CD4-positive, alpha-beta T cell treated with Interleukin-1 beta for 1 hour (primary cell): ENCODE measurements around the gene TMPRSS9.
A peak's percentile ranks its signal among the peaks of the same experiment; 100 is the strongest.

Experiments used
- DNase-seq, 2 donors: peaks; one replicate each; pipeline ENCODE4 v3.0.0-alpha.2; 2020 to 2022

TMPRSS9 gene

DNA sequence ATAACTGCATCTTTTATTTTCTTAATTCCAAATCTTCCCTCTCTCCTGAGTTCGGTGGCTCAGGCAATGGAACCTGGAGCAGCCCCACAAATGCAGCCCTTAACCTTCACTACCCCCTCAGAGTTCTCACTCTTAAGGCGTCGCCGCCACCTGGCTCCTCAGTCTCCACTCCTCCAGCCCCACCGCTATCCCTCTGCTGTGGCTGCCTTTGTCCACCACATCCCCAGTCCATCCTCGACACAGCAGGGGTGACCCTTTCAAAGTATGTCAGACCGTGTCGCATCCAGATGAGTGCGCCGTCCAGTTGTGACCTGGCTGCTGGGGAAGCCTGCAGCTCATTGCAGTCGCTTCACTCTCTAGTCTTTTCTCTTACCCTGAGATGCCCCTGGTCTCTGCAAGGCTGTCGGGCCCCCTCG lies 30.6 kb upstream of the TMPRSS9 start:
- no peak for DNase-seq

DNA sequence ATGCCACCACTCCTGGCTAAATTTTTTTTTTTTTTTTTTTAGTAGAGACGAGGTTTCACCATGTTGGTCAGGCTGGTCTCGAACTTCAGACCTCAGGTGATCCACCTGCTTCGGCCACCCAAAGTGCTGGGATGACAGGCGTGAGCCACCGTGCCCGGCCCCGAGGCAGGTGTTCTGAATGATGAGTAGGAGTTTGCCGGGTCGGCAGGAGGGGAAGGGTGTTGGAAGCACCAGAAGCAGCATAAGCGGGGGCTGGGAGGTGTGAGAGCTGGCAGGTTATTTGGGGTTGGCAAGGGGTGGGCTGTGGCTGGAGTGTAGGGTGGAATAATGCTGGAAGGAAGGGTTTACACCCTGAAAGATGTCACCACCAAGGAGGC lies 29.8 kb upstream of the TMPRSS9 start:
- DNase-seq, result no peak

DNA sequence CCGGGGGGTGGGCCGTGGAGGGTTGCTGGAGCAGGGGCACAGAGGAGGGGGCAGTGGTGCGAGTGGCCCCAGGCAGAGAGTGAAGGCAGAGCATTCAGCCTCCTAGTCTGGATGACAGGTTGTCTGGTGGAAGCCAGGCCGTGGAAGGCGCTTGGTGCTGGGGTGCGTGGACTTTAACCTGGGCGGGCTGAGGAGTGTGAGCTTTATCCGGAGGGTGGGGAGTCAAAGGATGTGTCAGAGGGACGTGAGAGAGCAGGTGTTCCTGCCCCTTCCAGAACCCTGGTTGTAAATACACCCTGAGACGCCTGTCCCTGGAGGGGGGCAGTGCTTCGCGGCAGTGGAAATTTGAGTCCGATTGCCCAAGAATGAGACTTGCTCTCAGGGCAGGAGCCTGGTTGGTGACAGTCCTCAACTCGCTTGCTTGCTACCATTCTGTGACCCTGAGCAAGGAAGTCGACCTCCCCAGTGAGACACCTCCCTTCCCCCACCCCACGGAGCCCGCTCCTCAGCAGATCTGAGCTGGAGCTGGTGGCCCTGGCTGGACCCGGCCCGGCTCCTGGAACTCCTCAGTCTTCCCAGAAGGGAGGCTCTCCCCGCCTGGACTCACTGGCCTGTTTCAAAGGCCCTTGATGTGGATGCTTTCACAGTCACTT lies 29.3 kb upstream of the TMPRSS9 start:
- no peak for DNase-seq

DNA sequence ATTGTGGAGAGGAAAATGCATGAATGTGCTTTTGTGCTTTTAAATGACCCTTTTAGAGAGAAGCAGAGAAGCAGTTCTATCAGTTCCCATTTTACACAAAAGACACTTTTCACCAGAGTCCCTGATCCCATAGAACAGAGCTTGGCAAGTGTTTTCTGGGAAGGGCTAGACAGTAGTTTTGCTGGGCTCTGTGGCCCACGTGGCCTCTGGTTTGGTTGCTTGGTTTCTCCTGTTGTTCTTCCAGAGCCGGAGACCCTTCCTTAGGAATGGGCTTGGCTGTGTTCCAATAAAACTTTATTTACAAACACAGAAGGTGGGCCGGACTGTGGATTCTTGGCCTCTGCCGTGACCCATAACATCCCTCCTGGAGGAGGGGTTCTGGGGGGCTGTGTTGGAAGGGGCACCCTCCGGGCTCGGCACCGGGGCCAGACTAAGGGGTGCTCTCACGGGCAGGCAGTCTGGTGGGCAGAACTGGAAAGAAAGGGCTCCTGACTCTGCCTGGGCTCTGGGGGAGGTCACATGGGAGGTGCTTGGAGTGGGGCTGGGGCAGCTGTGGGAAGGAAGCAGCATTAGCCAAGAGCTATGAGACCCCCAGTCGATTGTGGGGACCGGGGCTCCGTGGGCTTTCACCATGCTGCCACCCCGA lies 28.3 kb upstream of the TMPRSS9 start:
- no peak for DNase-seq

DNA sequence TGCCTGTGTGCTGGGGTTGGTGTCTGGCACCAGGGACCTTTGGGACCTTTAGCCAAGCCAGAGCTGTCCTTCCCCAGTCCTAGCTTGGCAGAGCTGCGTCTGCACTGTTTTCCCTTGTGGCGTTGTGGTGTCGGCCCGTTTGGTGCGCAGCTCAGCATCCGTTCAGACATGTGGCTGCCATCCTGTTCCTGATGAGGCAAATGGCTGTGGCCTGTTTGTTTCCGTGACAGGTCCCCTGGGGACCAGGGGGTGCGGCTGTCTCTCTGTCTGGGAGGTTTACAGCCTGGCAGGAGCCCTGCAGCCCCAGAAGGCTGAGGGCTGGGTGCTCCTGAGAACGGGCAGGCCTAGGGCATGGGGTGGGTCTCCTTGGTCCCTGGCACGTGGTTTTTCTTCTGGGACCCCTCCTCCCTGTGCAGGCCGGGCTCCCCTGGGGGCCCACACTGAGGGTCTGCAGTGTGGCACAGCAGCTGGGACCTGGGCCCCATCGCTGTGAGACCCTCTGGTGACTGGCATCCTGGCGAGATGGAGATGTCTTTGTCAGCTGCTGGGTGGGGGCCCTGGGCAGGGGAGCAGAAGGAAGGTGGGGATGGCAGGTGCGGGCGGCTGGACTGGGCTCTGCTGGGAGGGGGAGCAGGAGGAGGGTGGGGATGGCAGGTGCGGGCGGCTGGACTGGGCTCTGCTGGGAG lies 27.6 kb upstream of the TMPRSS9 start:
- peak; percentile 39 to 84 for DNase-seq

DNA sequence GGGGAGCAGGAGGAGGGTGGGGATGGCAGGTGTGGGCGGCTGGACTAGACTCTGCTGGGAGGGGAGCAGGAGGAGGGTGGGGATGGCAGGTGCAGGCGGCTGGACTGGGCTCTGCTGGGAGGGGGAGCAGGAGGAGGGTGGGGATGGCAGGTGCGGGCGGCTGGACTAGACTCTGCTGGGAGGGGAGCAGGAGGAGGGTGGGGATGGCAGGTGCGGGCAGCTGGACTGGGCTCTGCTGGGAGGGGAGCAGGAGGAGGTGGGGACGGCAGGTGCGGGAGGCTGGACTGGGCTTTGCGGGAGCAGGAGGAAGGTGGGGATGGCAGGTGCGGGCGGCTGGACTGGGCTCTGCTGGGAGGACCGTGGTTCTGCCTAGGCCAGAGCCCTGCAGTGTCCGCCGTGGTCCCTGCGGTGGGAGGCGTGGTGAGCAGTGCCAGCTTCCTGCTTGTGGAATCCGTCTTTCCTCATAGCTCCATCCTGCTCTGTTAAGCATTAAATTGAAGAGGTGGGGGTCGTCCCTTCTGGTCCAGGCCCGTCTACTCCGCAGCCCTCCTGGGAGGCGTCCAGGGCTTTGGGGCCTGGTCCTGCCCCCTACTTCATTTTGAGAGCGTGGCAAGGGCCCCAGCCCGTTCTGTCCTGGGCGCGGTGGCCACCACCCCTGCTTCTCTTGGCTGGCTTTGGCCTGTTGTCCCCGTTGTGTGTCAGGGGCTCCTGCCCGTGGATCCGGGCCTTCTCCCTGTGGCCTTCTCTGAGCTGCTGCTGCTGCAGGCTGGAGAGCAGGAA lies 26.8 kb upstream of the TMPRSS9 start:
- no peak for DNase-seq

DNA sequence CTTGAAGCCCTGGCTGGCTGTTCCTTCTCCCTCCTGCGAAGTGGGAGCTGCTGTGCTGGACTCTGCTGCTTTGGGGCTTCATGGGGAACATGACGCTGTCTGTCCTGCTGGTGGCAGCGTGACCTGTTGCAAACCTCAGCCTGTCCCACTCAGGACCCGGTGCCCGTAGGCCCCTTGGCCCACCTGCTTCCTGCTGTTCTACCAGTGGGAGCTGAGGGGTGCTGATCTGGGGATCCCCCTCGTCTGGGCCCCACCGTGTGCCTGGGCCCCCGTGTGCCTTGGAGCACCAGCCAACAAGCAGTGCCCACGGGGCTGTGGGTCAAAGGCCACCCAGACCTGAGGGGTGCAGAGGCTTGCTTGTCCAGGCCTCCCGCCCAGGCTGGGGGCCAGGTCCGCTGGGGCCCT lies 26.3 kb upstream of the TMPRSS9 start:
- no peak for DNase-seq

DNA sequence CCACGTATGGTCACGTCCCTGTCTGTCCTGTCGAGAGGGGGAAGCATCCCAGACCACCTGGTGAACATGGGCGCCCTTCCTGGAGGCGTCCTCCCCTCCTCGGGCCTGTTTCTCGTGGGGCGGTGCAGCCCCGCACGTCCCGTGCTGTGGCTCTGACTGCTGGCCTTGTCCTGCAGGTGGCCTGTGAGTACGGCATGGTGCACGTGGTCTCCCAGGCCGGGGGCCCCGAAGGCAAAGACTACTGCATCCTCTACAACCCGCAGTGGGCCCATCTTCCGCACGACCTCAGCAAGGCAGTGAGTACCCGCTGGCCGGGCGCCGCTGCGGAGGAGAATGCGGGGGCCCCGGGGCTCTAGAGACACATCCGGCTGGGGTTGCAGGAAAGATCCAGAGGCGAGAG lies 25.6 kb upstream of the TMPRSS9 start:
- DNase-seq, result no peak

DNA sequence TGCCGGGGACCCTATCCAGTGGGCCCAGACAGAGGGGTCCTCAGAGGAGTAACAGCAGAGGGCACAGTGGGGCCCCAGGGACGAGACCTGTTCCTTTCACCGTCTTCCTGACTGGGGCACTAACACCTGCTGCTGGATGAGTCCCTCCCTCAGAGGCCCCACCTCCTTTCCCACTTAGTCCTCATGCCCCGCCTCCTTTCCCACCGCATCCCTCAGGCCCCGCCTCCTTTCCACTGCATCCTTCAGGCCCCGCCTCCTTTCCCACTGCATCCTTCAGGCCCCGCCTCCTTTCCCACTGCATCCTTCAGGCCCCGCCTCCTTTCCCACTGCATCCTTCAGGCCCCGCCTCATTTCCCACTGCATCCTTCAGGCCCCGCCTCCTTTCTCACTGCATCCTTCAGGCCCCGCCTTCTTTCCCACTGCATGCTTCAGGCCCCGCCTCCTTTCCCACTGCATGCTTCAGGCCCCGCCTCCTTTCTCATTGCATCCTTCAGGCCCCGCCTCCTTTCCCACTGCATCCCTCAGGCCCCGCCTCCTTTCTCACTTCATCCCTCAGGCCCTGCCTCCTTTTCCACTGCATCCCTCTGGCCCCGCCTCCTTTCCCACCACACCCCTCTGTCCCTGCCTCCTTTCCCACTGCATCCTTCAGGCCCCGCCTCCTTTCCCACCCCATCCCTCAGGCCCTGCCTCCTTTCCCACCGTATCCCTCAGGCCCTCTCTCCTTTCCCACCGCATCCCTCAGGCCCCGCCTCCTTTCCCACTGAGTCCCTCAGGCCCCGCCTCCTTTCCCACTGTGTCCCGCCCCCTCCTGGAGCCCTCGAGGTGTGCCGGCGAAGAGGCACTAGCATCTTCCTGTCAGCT lies 24.8 kb upstream of the TMPRSS9 start:
- DNase-seq, result no peak

DNA sequence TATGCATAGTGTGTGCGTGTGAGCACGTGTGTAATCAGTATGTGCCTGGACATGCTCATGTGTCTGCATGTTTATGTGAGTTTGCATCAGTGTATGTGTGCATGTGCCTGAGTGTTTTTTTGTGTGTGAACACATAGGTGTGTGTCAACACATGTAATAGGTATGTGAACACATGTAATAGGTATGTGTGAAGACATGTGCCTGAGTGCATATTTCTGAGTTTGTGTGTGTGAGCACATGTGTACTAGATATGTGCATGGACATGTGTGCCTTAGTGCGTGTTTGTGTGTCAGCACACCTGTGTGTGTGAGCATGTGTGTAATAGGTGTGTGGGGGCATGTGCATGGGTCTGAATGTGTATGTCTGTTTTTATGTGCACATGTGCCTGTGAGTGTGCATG lies 24.2 kb upstream of the TMPRSS9 start:
- no peak for DNase-seq

DNA sequence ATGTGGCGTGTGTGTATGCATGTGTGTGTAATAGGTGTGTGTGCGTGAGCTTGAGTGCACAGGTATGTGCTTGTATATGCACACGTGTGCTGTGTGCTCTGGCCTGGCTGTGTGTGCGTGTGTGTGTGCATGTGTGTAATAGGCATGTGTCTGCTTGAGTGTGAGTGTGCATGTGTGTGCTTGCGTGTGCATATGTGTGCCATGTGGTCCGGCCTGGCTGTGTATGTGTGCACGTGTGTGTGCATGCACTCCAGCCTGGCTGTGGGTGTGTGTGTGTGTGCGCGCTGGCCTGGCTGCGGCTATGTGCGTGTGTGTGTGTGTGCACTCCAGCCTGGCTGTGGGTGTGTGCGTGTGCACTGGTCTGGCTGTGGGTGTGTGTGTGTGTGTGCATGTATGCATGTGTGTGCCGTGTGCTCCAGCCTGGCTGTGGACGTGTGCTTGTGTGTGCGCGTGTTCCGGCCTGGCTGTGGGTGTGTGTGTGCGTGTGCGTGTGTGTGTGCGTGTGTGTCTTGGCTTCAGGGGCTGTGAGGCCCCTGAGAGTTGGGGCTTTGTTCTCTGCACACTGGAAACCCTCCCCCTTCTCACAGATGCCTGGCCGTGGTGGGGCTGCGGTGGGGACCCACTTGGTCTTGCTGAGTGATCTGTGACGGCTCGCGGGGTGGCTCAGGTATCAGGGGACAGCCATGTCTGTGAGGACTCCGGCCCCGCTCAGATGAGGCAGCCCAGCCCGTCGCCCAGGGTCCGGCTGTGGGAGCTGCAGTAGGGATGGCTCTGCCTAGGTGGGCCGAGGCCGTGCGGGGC lies 23.3 kb upstream of the TMPRSS9 start:
- DNase-seq, result no peak

DNA sequence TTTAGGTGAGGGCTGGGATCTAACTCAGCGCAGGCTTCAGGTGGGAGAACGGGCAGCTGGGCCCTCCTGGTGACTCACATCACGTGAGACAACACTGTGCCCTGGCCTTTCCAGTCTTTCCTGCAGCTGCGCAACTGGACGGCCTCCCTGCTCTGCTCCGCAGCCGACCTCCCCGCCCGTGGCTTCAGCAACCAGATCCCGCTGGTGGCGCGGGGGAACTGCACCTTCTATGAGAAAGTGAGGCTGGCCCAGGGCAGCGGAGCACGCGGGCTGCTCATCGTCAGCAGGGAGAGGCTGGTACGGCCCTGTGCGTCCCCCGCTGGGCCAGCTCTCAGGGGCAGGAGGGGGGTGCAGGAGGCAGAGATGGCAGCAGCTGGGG lies 22.7 kb upstream of the TMPRSS9 start:
- DNase-seq, result no peak

DNA sequence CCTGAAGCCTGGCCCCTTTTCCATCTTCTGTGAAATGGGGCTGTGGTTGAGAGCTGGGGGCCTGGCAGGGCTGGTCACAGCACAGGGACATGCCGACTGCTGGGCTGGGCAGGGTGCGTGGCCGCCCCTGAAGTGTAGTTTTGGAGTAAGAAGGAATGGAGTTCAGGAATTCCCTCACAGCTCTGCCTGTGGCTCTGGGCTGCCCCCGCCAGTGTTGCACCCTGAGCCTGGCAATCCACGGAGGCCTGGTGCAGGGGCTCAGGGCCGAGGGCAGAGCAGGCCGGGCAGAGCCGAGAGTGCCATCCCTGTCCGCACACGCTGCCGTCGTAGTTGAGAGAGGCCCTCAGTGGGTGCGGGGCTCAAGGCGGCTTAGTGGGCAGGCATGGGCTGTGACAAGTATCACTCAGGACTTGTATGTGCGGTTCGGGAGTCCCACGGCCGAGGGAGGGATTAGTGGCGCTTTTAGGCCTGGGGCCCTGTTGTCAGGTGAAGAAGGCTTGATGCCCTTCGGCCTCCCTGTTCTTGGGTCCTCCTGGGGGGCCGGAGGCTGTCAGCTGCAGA lies 21.9 kb upstream of the TMPRSS9 start:
- DNase-seq, result no peak

DNA sequence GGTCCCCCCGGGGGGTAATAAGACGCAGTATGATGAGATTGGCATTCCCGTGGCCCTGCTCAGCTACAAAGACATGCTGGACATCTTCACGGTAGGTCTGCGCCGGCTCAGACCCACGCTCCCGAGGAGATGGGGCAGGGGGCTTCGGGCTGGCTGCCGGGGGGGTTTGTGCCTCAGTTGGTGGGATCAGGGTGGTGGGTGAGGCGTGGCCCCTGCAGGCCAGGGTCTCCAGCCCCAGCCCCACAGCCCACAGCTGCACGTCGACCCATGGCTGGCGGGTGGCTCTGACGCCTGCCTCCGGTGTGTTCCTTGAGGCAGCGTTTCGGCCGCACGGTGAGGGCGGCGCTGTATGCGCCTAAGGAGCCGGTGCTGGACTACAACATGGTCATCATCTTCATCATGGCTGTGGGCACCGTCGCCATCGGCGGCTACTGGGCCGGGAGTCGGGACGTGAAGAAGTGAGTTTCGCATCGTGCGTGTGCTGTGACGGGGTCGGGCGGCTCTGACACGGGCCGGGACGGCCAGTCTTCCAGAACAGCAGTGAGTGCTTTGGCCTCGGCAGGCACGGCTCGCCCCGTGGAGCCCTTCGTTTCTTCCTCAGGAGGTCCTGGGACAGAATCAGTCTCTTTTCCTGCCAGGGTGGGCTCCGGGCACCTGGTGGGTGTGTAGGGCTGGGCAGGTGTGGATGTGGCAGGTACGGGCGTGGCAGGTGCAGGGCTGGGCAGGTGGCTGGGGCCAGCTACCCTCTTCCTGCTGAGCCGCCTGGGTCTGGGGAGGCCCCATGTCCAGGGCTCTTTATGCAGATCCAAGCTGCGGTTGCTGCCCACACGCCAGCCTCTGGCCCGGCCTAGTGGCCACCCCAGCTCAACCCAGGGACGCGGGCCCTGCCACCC lies 21.1 kb upstream of the TMPRSS9 start:
- DNase-seq, result no peak

DNA sequence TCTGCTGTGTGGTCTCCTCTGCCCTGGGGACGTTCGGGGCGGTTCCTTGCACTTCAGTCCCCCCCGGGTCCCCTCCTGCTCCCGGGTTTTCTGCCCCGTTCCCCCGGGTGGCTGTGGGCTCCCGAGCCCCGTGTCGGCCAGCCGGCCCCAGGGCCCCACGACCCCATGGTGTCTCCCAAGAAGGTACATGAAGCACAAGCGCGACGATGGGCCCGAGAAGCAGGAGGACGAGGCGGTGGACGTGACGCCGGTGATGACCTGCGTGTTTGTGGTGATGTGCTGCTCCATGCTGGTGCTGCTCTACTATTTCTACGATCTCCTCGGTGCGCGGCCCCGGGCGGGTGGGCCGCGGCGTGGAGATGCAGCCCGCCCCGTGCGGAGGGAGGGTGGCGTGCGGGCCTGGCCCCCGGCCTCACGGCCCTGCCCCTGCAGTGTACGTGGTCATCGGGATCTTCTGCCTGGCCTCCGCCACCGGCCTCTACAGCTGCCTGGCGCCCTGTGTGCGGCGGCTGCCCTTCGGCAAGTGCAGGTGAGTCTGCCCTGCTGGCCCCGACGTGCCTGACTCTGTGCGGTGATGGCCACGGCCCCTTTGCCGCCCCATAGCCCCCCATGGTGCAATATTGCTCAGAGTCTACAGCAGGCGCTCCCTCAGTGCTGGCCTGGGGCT lies 20.3 kb upstream of the TMPRSS9 start:
- DNase-seq, result no peak

DNA sequence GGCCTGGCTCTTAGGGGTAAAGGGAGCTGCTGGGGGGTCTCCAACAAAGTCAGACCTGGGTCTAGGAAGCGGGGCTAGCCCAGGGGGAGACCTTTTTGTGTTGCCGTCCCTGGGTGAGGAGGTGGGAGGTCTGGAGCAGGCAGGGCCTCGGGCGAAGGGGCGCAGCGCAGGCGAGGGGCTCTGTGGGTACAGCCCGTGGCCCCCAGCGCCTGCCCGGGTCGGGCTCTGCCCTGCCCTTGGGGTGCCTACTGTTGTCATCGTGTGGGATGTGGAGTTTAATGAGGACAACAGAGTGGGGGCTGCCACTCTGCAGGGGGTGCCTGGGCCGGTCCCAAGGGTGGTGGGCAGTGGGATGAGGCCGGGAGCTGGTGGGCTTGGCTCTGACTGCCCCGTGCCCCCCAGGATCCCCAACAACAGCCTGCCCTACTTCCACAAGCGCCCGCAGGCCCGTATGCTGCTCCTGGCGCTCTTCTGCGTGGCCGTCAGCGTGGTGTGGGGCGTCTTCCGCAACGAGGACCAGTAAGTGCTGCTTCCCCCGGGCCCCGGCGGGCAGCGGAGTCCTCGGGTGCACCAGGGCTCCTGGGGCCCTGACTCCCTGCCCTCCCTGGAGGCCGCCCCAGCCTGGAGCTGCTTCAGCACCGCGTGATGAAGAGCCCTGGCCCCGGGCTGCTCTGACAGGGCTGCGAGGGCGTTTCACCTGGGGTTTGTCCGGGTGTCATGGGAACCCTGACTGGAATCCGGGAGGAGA lies 19.4 kb upstream of the TMPRSS9 start:
- no peak for DNase-seq

DNA sequence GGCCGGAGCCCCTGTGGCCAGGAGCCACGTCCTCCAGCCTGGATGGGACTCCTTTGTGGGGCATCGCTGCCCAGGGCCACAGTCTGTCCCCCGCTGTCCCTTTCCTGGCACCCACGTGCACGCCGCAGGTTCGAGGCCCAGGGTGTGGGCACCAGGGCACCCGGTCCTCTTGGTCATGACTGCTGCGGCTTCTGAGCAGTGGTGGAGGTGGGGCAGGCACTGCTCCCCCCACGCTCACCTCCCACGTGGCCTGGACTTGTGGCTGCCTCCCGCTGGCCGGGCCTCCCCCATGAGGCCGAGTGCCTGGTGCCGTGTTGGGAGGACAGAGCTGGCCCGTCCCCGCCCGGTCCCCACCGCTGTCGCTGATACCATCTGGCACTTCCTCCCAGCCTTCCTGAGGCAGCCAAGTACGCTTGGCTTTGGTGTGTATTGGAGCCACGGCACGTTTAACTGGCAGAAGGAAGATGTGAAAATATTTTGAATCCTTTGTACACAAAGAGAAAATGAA lies 18.8 kb upstream of the TMPRSS9 start:
- DNase-seq, result no peak

DNA sequence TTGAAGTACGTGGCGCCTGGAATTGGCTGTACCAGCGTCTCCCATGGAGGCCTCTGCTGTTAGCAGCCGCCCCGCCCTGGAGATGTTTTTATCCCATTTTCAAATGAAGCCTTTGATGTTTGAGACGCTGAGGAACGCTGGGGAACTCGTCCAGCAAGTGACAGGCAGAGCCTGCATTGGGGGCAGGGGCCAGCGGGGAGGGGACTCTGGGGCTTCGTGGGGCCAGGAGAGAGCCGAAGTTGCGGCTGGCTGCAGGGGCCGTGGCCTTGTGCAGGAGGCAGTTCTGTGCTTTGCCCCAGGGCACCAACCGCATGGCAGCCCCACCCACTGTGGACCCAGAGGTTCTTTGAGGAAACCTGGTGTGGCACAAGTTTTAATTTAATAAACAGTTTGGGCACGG lies 18.1 kb upstream of the TMPRSS9 start:
- DNase-seq, result no peak
